Smooth muscle cell (in vitro differentiated cells): ENCODE results near the gene TCF4. TPM values are rescaled to one million over a fixed set of nuclear protein-coding genes. Genes with fewer than 3 reads are reported as not detected.

Experiments used
- DNase-seq: peaks from one replicate; lab custom pipeline; 2025; ENCODE audit not compliant: unreplicated experiment; lab: John Stamatoyannopoulos, UW
- H2AFZ ChIP-seq: fragments of 200-600 bp; sonication (generic); 2 replicates; pipeline ENCODE4 v1.6.0; 2016; ENCODE audit warnings: antibody characterized with exemption, low read depth, mild to moderate bottlenecking
- H3F3A ChIP-seq: fragments of 200-600 bp; sonication (generic); 2 replicates; pipeline ENCODE4 v1.6.0; 2017; ENCODE audit warnings: antibody characterized with exemption, low read depth
- H3K27ac ChIP-seq: fragments of 200-600 bp; sonication (generic); 2 replicates; pipeline ENCODE4 v1.5.1; 2016; ENCODE audit warnings: low read depth, mild to moderate bottlenecking
- H3K27me3 ChIP-seq: fragments of 200-600 bp; sonication (generic); 2 replicates; pipeline ENCODE4 v1.6.1; 2016; ENCODE audit warnings: low read depth, mild to moderate bottlenecking
- H3K36me3 ChIP-seq: fragments of 200-600 bp; sonication (generic); 2 replicates; pipeline ENCODE4 v1.5.1; 2016; ENCODE audit warnings: low read depth
- H3K4me1 ChIP-seq: fragments of 200-600 bp; sonication (generic); 2 replicates; pipeline ENCODE4 v1.5.1; 2016; ENCODE audit warnings: low read depth
- H3K4me2 ChIP-seq: fragments of 200-600 bp; sonication (generic); 2 replicates; pipeline ENCODE4 v1.6.0; 2016; ENCODE audit warnings: mild to moderate bottlenecking
- H3K4me3 ChIP-seq: fragments of 200-600 bp; sonication (generic); 2 replicates; pipeline ENCODE4 v1.5.1; 2016; ENCODE audit warnings: mild to moderate bottlenecking
- H3K79me2 ChIP-seq: fragments of 200-600 bp; sonication (generic); 2 replicates; pipeline ENCODE4 v1.6.0; 2016; ENCODE audit warnings: low read depth, mild to moderate bottlenecking
- H3K9ac ChIP-seq: fragments of 200-600 bp; sonication (generic); 2 replicates; pipeline ENCODE4 v1.6.0; 2016; ENCODE audit warnings: low read depth
- H3K9me3 ChIP-seq: fragments of 200-600 bp; sonication (generic); replicated peaks from 2 replicates; pipeline ENCODE4 v1.5.1; 2016; ENCODE audit warnings: low read depth
- H4K20me1 ChIP-seq: fragments of 200-600 bp; sonication (generic); 2 replicates; pipeline ENCODE4 v1.6.0; 2016; ENCODE audit warnings: low read depth
- WGBS: methylation state at CpG from one replicate; pipeline ENCODE4 v1.1.7; 2016; ENCODE audit warnings: low lambda C conversion rate; 5-methylcytosine and 5-hydroxymethylcytosine counted together
- polyA plus RNA-seq: library from polyadenylated mRNA; unstranded; fragments of >200 nt; fragmentation: Nextera tagmentation; extraction: Ambion mirVana; gene quantifications from 2 replicates; pipeline ENCODE4 v1.2.1, GENCODE V29; 2016
- total RNA-seq: library from RNA; depleted of rRNA; stranded (reverse); fragments of >200 nt; gene quantifications from 2 replicates; pipeline ENCODE4 v1.2.3, GENCODE V29; 2014
- TF ChIP-seq, protein P1 (sequence below): fragments of 200-600 bp; sonication (generic); IDR thresholded peaks from 2 replicates; pipeline ENCODE4 v1.5.1; 2017; ENCODE audit warnings: borderline replicate concordance, mild to moderate bottlenecking, antibody characterized with exemption; ENCODE audit not compliant: insufficient read depth, poor library complexity, severe bottlenecking

Gene TCF4
- total and polyA plus RNA-seq, 2 experiments from 2014 or later, result 105 to 120 TPM

- Histone ChIP-seq H3K4me1 (no peaks in the 10 kb centered on the region), H3K9ac (no peak overlapping the region), H3F3A (no peaks in the 10 kb centered on the region), H3K27me3 (no peaks in the 10 kb centered on the region), H3K4me2 (no peak overlapping the region), H3K9me3 (peaks cover 4% of the 10 kb centered on the region), H3K36me3 (peaks cover 4% of the 10 kb centered on the region), H3K79me2 (peaks cover 99% of the 10 kb centered on the region), H3K27ac (no peak overlapping the region), H2AFZ (no peak overlapping the region), H4K20me1 (peaks cover 31% of the 10 kb centered on the region), H3K4me3 (no peak overlapping the region)
- TF ChIP-seq, protein P1, sequence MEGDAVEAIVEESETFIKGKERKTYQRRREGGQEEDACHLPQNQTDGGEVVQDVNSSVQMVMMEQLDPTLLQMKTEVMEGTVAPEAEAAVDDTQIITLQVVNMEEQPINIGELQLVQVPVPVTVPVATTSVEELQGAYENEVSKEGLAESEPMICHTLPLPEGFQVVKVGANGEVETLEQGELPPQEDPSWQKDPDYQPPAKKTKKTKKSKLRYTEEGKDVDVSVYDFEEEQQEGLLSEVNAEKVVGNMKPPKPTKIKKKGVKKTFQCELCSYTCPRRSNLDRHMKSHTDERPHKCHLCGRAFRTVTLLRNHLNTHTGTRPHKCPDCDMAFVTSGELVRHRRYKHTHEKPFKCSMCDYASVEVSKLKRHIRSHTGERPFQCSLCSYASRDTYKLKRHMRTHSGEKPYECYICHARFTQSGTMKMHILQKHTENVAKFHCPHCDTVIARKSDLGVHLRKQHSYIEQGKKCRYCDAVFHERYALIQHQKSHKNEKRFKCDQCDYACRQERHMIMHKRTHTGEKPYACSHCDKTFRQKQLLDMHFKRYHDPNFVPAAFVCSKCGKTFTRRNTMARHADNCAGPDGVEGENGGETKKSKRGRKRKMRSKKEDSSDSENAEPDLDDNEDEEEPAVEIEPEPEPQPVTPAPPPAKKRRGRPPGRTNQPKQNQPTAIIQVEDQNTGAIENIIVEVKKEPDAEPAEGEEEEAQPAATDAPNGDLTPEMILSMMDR, result no peak
- DNase-seq, result no peak
- WGBS, result 93% methylated on average over 2 of the region's 2 CpGs
Measured at GRCh38 chr18:55566456-55566935, 21.5 kb downstream of the TCF4 start.

GRCh38 chr18:55559739-55560138 lies 28.3 kb downstream of the TCF4 start:
- Histone ChIP-seq H3K9ac (no peak overlapping the region), H3K4me2 (no peak overlapping the region), H2AFZ (no peak overlapping the region), H3F3A (no peaks in the 10 kb centered on the region), H3K79me2 (peaks cover 97% of the 10 kb centered on the region), H3K27ac (no peak overlapping the region), H4K20me1 (peaks cover 51% of the 10 kb centered on the region), H3K27me3 (no peaks in the 10 kb centered on the region), H3K36me3 (no peaks in the 10 kb centered on the region), H3K4me1 (no peaks in the 10 kb centered on the region), H3K9me3 (no peaks in the 10 kb centered on the region), H3K4me3 (no peak overlapping the region)
- 97% methylated on average over 2 of the region's 2 CpGs for WGBS
- DNase-seq, result no peak
- TF ChIP-seq, protein P1, result no peak

GRCh38 chr18:55557211-55557610 lies 30.8 kb downstream of the TCF4 start:
- peaks cover 42% of the 10 kb centered on the region for H4K20me1 ChIP-seq
- H3K27ac ChIP-seq, result no peak overlapping the region
- no peak overlapping the region for H3K4me3 ChIP-seq
- no peak for DNase-seq
- 95% methylated on average over 1 of the region's 1 CpG for WGBS
- H3K4me1 ChIP-seq, result no peaks in the 10 kb centered on the region
- no peaks in the 10 kb centered on the region for H3K9me3 ChIP-seq
- H2AFZ ChIP-seq, result no peak overlapping the region
- no peaks in the 10 kb centered on the region for H3K27me3 ChIP-seq
- no peak overlapping the region for H3K9ac ChIP-seq
- H3K79me2 ChIP-seq, result peaks cover 98% of the 10 kb centered on the region
- no peaks in the 10 kb centered on the region for H3K36me3 ChIP-seq
- H3F3A ChIP-seq, result no peaks in the 10 kb centered on the region
- TF ChIP-seq, protein P1, result no peak
- no peak overlapping the region for H3K4me2 ChIP-seq

- H3K4me3 ChIP-seq, result no peak overlapping the region
- H3K36me3 ChIP-seq, result no peaks in the 10 kb centered on the region
- H3K79me2 ChIP-seq, result peaks cover 98% of the 10 kb centered on the region
- H3K4me2 ChIP-seq, result no peak overlapping the region
- no peaks in the 10 kb centered on the region for H3F3A ChIP-seq
- H4K20me1 ChIP-seq, result peaks cover 34% of the 10 kb centered on the region
- 99% methylated on average over 4 of the region's 4 CpGs for WGBS
- H3K9me3 ChIP-seq, result no peaks in the 10 kb centered on the region
- no peak for DNase-seq
- no peaks in the 10 kb centered on the region for H3K4me1 ChIP-seq
- TF ChIP-seq, protein P1, result no peak
- no peak overlapping the region for H2AFZ ChIP-seq
- no peak overlapping the region for H3K27ac ChIP-seq
- H3K27me3 ChIP-seq, result no peaks in the 10 kb centered on the region
- H3K9ac ChIP-seq, result no peak overlapping the region
Measured at GRCh38 chr18:55555395-55556027, 32.5 kb downstream of the TCF4 start.
